GM21515 (cell line): Measurements from ENCODE around the gene CWC15.
A peak's percentile ranks its signal among the peaks of the same experiment; 100 is the strongest.
"Not testable (repeated sequence)": the region's sequence is repeated elsewhere in the genome, so short reads cannot be mapped to it uniquely, and the experiment has no call there.

Experiments used
- ATAC-seq: cut with Tn5 transposase; IDR thresholded peaks from one replicate; pipeline ENCODE4 v1.9.1; 2021; ENCODE audit not compliant: unreplicated experiment

CWC15 gene

GRCh38 chr11:94956963-94957362 lies 16.4 kb downstream of the CWC15 start:
- no peak for ATAC-seq

- no peak for ATAC-seq
Measured at GRCh38 chr11:94954753-94955152, 18.6 kb downstream of the CWC15 start.

- no peak for ATAC-seq
Measured at GRCh38 chr11:94948070-94948617, 25.2 kb downstream of the CWC15 start.

GRCh38 chr11:94946812-94947211 lies 26.5 kb downstream of the CWC15 start:
- no peak for ATAC-seq

- no peak for ATAC-seq
Measured at GRCh38 chr11:94941131-94941530, 32.2 kb downstream of the CWC15 start.

- ATAC-seq: no peak
Measured at GRCh38 chr11:94939346-94939745, 34.0 kb downstream of the CWC15 start.

GRCh38 chr11:94938095-94939055 lies 35.0 kb downstream of the CWC15 start:
- no peak for ATAC-seq

- no peak for ATAC-seq
Measured at GRCh38 chr11:94934846-94935245, 38.5 kb downstream of the CWC15 start.

GRCh38 chr11:94934362-94934761 lies 39.0 kb downstream of the CWC15 start:
- no peak for ATAC-seq

GRCh38 chr11:94933223-94934130 lies 39.9 kb downstream of the CWC15 start:
- ATAC-seq: no peak

GRCh38 chr11:94932503-94932902 lies 40.9 kb downstream of the CWC15 start:
- ATAC-seq: no peak

GRCh38 chr11:94932072-94932471 lies 41.3 kb downstream of the CWC15 start:
- ATAC-seq: not testable (repeated sequence)

GRCh38 chr11:94928117-94928990 lies 45.0 kb downstream of the CWC15 start:
- no peak for ATAC-seq

GRCh38 chr11:94926698-94927237 lies 46.6 kb downstream of the CWC15 start:
- no peak for ATAC-seq

- ATAC-seq: peak; percentile 26
Measured at GRCh38 chr11:94926271-94926625, 47.1 kb downstream of the CWC15 start.

- peak; percentile 44 for ATAC-seq
Measured at GRCh38 chr11:94925422-94926270, 47.7 kb downstream of the CWC15 start.

GRCh38 chr11:94924612-94925011 lies 48.7 kb downstream of the CWC15 start:
- no peak for ATAC-seq

- ATAC-seq: no peak
Measured at GRCh38 chr11:94924171-94924572, 49.2 kb downstream of the CWC15 start.

- ATAC-seq: no peak
Measured at GRCh38 chr11:94923004-94923334, 50.4 kb downstream of the CWC15 start.
